HG03521 (cell line): ENCODE results near the gene SLFN14.
"Not testable (repeated sequence)": the region's sequence is repeated elsewhere in the genome, so short reads cannot be mapped to it uniquely, and the experiment has no call there.

Experiments
- ATAC-seq: cut with Tn5 transposase; IDR thresholded peaks from one replicate; pipeline ENCODE4 v1.9.1; 2021; ENCODE audit warnings: mild to moderate bottlenecking, moderate library complexity; ENCODE audit not compliant: unreplicated experiment

The SLFN14 gene

DNA sequence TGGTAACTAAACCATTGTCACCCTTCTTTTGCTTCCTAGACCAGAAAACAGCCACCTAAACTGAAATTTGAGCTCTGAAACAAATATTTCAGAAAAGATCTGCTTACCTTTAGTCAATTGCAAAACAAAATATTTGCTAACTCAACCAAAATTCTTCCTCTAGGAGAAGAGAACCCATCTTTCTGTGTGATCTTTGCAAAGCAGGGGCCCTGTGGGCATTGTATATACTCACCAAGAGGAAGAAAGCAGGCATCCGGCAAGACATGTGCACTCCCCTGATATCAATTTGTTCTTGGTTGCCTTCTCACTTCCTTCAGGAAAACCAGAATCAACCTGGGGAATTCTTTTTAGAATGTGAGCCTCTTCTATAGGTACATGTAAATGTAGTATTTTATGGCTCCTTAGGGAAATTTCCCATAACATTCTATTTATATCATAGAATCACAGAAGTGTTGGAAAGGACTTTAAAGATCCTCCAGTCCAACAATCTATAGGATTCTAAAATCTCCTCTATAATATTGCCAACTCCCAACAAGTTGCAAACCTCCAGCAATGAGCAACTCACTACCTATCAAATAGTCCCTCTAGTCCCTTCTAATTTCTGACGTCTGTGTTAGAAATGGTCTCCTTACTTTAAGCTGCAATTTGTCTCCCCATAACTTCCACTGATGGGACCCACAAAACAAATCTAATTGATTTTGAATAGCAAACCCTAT lies 966 bp downstream of the SLFN14 start:
- no peak for ATAC-seq

GRCh38 chr17:35557353-35557752 lies 3.3 kb downstream of the SLFN14 start:
- ATAC-seq: no peak

DNA sequence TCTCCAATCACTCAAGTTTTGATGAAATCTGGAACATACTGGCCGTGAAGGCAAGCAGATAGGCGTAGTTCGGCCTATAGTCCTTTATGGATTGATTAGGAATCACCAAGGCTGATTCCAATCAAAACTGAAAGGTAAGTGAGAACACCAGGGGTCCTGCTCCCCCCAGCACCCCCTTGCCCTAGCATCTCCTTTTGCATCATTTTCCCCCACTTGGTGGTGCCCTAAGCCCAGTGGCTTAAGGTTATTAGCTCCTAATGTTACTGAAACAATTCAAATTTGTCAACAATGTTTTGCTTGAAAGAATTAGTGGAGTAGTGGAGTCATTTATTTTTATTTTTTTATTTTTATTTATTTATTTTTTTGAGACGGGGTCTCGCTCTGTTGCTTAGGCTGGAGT lies 4.9 kb downstream of the SLFN14 start:
- ATAC-seq: no peak

DNA sequence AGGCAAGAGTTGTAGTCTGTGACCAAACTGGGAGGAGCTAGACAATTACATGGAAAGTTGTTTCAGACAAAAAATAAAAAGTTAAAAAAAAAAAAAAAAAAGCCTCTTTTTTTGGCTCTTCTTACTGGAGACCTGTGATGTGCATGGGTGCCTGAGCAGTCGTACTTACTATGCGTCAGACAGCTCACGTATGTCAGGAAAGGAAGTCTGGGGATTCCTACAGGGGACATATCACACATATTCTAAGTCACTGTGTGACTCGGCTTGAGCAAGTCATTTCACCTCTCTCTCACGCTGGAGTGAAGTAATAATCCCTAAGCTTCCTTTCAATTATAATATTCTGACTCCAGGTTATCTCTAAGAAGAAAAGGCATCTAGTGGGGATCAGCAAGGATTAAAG lies 6.0 kb downstream of the SLFN14 start:
- no peak for ATAC-seq

GRCh38 chr17:35553310-35553709 lies 7.3 kb downstream of the SLFN14 start:
- ATAC-seq: no peak

DNA sequence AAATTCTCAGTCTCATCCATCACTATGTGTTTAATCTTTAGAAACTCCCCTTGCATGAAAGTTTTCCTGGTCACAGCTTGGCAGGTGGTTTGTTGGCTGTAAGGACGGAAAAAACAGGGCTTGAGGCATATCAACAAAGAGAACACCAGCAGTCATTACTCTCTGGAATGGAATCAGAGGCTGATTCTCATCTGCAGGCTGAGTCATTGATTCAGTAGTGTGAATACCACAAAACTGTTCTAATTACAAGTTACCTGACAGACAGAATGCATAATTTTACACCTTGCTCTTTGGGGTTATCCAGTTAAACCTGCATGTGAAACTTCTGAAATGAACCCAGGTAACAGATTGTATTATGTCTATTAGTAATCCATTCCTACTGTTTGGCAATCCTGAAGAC lies 11.6 kb downstream of the SLFN14 start:
- no peak for ATAC-seq

GRCh38 chr17:35548208-35548810 lies 12.3 kb downstream of the SLFN14 start:
- no peak for ATAC-seq

DNA sequence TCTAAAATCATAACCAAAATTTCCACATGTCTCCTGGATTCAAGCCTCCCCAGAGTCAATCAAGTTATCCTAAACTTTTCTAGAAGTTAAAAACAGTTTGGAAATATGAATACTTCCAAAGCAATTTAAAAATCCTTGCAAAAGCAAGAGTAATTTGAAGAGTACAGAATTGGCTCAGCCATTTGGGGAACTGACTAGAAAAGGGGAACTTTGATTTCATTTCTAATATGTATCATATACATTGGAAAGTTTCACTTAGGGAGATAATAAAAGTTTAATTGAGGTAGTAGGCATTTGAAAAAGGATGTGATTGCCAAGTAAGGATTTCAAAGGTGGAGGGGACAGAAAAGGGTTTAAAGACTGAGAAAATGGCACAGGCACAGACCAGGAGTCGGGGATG lies 14.1 kb downstream of the SLFN14 start:
- ATAC-seq: no peak

DNA sequence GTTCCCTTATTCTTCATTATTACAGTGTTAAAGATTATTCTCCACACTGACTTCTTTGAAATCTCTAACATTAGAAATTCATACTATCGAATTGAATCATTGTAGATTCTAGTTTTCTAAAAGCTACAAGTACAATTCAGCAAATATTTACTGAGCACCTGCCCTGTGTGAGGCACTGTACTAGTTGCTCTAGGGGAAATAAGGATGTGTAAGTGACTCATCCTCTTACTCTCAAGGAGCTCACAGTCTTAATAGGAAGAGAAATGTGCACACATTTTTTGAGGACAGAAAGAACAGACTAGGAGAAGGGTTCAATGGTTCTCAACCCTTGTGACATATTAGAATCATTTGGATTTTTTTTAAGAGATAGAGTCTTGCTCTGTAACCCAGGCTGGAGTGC lies 15.5 kb downstream of the SLFN14 start:
- no peak for ATAC-seq

DNA sequence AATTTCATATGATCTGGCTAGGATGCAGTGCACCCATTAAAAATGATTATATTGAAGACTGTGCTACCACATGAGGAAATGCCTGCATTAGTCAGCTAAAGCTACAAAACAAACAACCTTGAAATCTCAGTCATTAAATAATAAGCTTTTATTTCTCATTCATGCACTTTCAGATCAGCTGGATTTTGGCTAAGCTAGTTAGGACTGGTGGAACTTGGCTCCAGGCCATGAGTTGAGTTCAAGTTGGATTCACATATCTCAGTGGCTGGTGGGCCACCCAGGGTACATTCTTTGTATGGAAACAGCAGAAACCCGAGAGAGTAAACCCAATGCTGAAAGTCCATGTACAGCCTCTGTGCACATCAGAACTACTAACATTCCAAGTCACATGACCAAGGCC lies 16.8 kb downstream of the SLFN14 start:
- no peak for ATAC-seq

DNA sequence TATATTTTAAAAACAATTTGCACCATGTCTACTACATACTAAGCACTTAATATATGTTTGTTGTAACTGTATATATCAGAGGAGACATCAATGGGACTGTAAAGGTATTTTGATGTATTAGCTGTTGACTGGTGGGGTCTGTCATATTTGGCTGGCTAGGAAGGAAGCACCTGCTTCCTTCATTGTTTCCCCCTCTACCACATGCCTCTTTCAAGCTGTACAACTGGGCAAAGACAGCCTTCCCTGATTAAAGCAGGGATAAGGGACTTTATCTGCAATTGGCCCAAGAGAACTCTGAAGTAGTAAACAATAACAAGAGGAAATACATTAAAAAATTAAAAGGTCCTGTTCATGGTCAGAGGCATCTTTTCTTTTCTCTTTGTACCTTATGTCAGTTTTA lies 17.6 kb downstream of the SLFN14 start:
- ATAC-seq: no peak

DNA sequence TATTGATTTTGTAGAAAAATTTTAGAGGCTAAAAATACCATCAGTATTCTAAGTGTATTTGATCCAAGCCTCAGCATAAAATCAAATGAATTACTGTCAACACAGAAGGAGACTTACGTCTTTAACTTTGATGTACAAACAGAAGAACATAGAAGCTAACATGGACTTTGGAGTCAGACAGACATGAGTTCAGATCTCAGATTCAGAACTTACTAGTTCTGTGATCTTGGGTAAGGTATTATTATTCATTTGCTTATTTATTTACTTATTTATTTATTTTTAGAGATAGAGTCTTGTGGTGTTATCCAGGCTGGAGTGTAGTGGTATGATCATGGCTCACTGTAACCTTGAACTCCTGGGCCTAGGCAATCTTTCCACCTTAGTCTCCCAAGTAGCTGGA lies 19.2 kb downstream of the SLFN14 start:
- no peak for ATAC-seq

GRCh38 chr17:35540589-35541404 lies 19.8 kb downstream of the SLFN14 start:
- ATAC-seq: no peak

- no peak for ATAC-seq
These were observed 21.0 kb downstream of the SLFN14 start for GRCh38 chr17:35539659-35540026.

DNA sequence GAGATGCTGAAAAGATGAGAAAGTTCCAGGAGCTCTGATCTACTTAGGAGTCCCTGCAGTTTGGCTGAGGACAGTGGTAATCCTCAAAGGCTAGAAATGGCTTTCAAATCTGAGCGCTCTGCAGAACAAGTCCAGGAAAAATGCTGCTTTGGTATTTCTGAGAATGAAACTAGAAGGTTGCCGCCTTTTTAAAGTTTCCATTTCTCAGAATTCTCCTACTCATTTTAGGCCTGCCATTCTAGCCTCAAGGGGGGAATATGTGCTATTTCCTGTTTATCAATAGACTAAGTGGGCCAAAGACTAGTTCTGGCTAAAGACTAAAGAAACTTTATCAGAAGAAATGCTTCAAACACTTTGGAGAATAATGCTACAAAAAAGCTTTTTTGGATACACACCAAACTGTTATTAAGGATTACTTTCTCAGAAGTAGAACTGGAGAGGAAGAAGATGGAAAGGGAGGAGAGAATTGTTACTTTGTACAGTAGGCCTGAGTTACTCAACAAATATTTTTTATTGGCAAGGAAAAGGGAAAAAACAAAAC lies 22.9 kb downstream of the SLFN14 start, which contains the start of gene SLFN12L:
TSS of gene SLFN12L (minus strand) at position 78 of the 541 bp plus-strand sequence. CDS start 15,314 bp downstream, outside the sequence.
- ATAC-seq: no peak

DNA sequence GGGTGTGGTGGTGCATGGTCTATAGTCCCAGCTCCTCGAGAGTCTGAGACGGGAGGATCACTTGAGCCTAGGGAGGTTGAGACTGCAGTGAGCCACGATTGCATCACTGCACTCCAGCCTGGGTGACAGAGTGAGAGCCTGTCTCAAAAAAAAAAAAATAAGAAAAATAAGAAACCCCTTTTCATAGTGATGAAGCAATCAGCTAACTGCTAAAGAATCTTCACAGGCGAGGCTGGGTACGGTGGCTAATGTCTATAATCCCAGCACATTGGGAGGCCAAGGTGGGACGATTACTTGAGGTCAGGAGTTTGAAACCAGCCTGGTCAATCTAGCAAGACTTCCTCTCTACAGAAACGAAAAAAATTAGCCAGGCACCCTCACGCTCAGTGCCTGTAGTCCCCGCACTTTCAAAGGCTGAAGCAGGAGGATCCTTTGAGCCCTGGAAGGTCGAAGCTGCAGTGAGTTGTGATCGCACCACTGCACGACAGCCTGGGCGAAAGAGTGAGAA lies 23.9 kb downstream of the SLFN14 start:
- no peak for ATAC-seq

DNA sequence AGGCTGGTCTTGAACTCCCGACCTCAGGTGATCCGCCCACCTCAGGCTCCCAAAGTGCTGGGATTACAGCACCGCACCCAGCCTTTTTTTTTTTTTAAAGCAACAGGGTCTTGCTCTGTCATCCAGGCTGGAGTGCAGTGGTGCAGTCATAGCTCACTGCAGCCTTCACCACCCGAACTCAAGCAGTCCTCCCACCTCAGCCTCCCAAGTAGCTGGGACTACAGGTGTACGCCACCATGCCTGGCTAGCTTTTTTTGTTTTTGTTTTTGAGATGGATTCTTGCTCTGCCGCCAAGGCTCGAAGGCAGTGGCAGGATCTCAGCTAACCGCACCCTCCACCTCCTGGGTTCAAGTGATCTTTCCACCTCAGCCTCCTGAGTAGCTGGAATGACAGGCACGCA lies 25.2 kb downstream of the SLFN14 start:
- ATAC-seq: not testable (repeated sequence)

- ATAC-seq: no peak
These were observed 26.0 kb downstream of the SLFN14 start for GRCh38 chr17:35534576-35535093.

DNA sequence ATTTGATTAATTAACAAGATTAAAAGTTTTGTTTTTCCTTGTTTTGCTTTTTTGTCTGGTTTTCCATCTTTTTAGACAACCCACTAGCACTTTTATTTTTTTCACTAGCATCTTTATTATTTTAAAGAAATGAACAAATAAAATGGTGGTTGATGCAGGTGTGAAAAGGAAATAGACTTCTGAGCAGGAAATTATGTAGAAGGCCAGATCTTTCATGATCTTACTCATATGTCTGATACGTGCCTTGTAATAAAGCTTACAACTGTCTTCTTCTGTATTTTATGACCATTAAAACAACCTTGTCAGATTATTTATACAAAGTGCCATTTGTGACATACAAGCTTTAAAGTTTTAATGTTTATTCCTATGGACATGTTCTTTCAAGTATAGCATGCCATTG lies 29.5 kb downstream of the SLFN14 start:
- no peak for ATAC-seq

DNA sequence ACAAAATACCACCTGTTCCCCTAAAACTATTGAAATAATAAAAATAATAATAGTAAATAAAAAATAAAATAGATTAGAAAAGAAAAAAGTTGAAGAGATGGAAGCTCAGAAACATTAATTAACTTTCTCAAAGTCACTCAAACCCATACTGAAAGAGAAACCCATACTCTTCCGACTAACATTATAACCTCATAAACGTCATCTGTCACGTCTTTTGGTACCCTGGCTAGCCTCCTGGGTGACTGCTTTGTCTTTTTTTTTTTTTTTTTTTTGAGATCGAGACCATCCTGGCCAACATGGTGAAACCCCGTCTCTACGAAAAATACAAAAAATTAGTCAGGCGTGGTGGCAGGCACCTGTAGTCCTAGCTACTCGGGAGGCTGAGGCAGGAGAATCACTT lies 30.8 kb downstream of the SLFN14 start:
- no peak for ATAC-seq

GRCh38 chr17:35529326-35529725 lies 31.3 kb downstream of the SLFN14 start:
- not testable (repeated sequence) for ATAC-seq
